DND-41 (cell line): ENCODE results near the gene BRAF.

Experiments used
- EZH2 ChIP-seq: IDR thresholded peaks from 3 replicates; pipeline ENCODE4 v1.6.1; 2012; ENCODE audit warnings: borderline replicate concordance, low read depth, mild to moderate bottlenecking, moderate library complexity, low read length, inconsistent platforms; ENCODE audit not compliant: severe bottlenecking
- TF ChIP-seq, protein P1 (sequence below): IDR thresholded peaks from 2 replicates; pipeline ENCODE4 v1.5.1; 2012; ENCODE audit warnings: borderline replicate concordance, low read length, moderate library complexity, mild to moderate bottlenecking; ENCODE audit not compliant: poor library complexity, severe bottlenecking; ENCODE audit errors: extremely low read depth

DNA sequence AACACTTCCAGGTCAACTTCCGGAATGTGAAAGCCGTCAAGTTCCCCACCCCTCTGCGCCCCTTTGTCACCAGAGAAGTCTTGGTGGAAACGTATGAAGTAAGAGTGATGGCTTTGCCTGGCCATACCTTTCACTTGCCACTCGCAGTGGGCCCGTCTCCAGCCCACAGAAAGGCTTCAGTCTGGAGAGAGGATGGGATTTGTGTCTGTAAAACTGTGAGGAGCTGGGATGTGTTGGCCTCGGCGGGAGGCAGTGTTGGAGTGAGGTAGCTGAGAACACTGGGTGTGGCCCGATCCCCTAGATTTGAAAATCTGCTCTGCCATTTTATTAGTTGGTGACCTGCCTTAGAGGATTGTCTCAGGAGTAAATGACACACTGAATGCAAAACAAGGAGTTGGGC is 245.5 kb downstream of the BRAF start:
- TF ChIP-seq, protein P1, sequence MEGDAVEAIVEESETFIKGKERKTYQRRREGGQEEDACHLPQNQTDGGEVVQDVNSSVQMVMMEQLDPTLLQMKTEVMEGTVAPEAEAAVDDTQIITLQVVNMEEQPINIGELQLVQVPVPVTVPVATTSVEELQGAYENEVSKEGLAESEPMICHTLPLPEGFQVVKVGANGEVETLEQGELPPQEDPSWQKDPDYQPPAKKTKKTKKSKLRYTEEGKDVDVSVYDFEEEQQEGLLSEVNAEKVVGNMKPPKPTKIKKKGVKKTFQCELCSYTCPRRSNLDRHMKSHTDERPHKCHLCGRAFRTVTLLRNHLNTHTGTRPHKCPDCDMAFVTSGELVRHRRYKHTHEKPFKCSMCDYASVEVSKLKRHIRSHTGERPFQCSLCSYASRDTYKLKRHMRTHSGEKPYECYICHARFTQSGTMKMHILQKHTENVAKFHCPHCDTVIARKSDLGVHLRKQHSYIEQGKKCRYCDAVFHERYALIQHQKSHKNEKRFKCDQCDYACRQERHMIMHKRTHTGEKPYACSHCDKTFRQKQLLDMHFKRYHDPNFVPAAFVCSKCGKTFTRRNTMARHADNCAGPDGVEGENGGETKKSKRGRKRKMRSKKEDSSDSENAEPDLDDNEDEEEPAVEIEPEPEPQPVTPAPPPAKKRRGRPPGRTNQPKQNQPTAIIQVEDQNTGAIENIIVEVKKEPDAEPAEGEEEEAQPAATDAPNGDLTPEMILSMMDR, result no peak
- TF ChIP-seq EZH2, result no peak
